ENCODE results near the gene SMTN. TPM values are rescaled to one million over a fixed set of nuclear protein-coding genes. Genes with fewer than 3 reads are reported as not detected.
A peak's percentile ranks its signal among the peaks of the same experiment; 100 is the strongest.

Gene SMTN
- total RNA-seq, 4 donors from 2014 or later, result 29.2 to 116 (median 32.2) TPM

DNA sequence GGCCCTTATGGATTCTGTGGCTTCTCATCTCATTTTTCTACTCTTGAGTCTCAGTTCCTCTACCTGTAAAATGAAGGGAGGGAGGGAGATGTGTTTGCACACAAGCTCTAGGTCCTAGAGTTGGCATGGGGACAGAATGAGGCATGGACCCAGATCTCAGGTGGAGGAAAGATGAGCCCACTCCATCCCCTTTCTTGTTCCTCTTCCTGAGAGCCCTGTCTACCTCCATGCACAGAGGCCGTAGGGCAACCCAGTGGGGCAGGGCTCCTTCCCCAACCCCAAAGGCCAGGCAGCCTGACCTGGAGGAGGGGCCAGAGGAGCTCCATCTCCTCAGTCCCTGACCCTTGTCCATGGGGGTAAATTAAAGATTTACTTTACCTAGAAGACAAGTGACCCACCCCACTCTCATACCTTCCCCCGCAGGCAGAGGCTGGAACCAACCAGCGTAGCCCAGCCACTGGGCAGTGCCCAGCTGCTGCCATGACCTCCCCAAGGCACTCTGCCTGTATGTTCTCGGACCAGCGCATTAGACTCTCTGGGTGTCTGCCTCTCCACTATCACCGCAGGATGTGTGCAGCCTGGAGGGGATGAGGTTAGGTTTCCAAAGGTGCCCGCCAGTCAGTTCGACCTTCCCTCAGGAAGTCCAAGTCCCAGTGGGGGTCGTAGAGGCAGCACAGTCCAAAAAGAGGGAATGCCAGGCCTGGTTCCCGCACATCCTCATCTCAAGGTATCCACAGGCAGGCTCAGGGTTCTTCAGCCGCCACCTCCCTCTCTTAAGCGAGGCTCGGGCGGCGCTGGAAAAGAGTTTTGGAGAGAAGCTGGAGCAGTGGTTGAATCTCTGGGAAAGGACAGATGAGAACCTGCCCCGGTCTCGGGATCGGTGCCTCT is 3.0 kb downstream of the SMTN start:
- TF ChIP-seq CTCF (IDR thresholded peaks at IDR 0.05), result no peak
- ATAC-seq (ENCODE audit: low FRiP score), result no peak
- no peak for DNase-seq (ENCODE audit: low spot score)

DNA sequence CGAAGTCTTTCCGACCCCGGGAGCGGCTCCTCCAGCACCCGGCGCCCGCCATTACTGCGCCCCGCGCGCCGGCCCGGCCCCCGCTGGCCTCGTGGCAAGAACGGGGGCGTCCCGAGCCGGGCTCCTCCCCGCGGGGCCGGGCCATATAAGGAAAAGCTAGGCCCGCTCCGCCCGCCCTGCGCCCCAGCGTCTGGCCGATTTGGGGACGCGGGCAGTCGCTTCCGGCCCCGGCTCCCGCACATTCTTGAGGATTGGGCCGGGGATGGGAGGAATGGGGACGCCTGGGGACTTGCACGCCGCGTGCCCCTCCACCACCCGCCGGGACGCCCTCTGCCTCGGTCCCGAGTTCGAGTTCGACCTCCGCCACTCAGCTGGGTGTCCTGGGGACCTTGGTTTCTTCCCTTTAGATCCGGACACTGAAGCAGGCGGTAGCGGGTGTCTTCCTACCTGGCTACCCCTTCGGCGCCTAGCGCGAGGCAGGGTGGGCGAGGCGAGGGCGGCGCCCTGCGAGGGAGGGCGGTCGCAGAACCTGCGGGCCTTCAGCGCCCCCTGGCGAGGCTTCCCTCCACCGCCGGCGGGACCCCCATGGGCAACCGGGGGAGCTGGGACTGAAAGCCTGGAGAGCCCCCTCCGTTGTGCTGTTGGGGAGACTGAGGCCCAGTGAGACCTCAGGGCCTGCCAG is 3.8 kb downstream of the SMTN start:
- TF ChIP-seq CTCF (IDR thresholded peaks at IDR 0.05), result peak in 2 of 3 donors; percentile 33 to 76
- DNase-seq (ENCODE audit: low spot score), result peak; percentile 68
- ATAC-seq (ENCODE audit: low FRiP score), result peak; percentile 83

- ATAC-seq (ENCODE audit: low FRiP score) (no peak), DNase-seq (ENCODE audit: low spot score) (no peak)
- TF ChIP-seq CTCF (IDR thresholded peaks at IDR 0.05), result no peak
Observed at GRCh38 chr22:31085493-31085824, 4.3 kb downstream of the SMTN start.

- TF ChIP-seq CTCF (IDR thresholded peaks at IDR 0.05), result no peak
- no peak for ATAC-seq (ENCODE audit: low FRiP score)
- DNase-seq (ENCODE audit: low spot score), result no peak
Observed at GRCh38 chr22:31085928-31086327, 4.8 kb downstream of the SMTN start.

- ATAC-seq (ENCODE audit: low FRiP score) (no peak), DNase-seq (ENCODE audit: low spot score) (no peak)
- no peak for TF ChIP-seq CTCF (IDR thresholded peaks at IDR 0.05)
Observed at GRCh38 chr22:31086703-31087330, 5.7 kb downstream of the SMTN start.

GRCh38 chr22:31087744-31088215 is 6.7 kb downstream of the SMTN start:
- DNase-seq (ENCODE audit: low spot score), result no peak
- ATAC-seq (ENCODE audit: low FRiP score), result no peak
- no peak for TF ChIP-seq CTCF (IDR thresholded peaks at IDR 0.05)

Measured in omental fat pad (tissue), 4 donors.